ENCODE measurements around the gene SLIT3. TPM values are rescaled to one million over a fixed set of nuclear protein-coding genes. Genes with fewer than 3 reads are reported as not detected.

The SLIT3 gene
- total RNA-seq, 1 experiment from 2014 or later = 0.92 TPM

DNA sequence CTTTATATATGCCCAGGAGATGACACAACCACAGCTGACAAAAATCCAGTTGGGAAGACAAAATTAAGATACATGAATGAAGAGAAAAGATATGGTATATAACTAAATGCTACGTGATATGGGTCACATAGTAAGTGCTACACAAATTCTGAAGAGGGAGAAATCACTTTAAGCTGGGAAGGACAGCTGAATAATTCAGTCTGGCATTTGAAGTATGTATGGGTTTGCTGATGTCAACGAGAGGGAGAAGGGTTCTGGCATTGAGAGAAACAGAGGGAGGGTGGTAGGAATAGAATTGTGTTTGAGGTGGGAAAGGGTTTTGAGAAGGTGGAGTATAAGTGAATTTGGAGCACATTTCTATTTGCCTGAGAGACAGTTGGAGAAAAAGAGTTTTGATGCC, 6.7 kb upstream of the SLIT3 start:
- Histone ChIP-seq H3K9ac (ENCODE audit: extremely low read depth, insufficient read length, low read length) (no peak overlapping the region), H4K8ac (replicated peaks; ENCODE audit: insufficient read length, low read depth, low read length) (no peak overlapping the region), H3K9me3 (ENCODE audit: control insufficient read depth, low read depth, low read length) (no peaks in the 10 kb centered on the region), H3K18ac (ENCODE audit: insufficient read length, low read depth, low read length) (no peak overlapping the region), H4K5ac (ENCODE audit: insufficient read length, low read depth, low read length) (no peak overlapping the region), H3K27me3 (ENCODE audit: insufficient read depth, low read length) (no peaks in the 10 kb centered on the region), H3K79me1 (ENCODE audit: insufficient read depth, low read depth, low read length, poor library complexity, severe bottlenecking) (no peaks in the 10 kb centered on the region), H3K14ac (ENCODE audit: insufficient read depth, low read length) (no peak overlapping the region), H3K4ac (ENCODE audit: low read depth, low read length) (no peak overlapping the region), H2BK5ac (ENCODE audit: insufficient read length, low read length) (no peak overlapping the region), H3T11ph (ENCODE audit: low read length) (no peak overlapping the region), H4K91ac (ENCODE audit: insufficient read length, low read depth, low read length) (no peak overlapping the region), H3K4me1 (ENCODE audit: insufficient read depth, low read length) (no peaks in the 10 kb centered on the region), H3K27ac (ENCODE audit: insufficient read length, low read depth, low read length) (no peak overlapping the region), H2BK15ac (ENCODE audit: low read depth, low read length) (no peak overlapping the region), H3K23ac (ENCODE audit: insufficient read length, low read depth, low read length) (no peak overlapping the region), H2AK5ac (ENCODE audit: insufficient read length, low read length) (no peak overlapping the region), H4K20me1 (ENCODE audit: control insufficient read depth, insufficient read depth, insufficient read length) (no peaks in the 10 kb centered on the region), H3K79me2 (ENCODE audit: insufficient read depth, low read length) (no peaks in the 10 kb centered on the region), H3K4me2 (ENCODE audit: insufficient read depth, insufficient read length, low read length) (no peak overlapping the region), H2BK120ac (ENCODE audit: low read depth, low read length, poor library complexity, severe bottlenecking) (no peak overlapping the region), H2AFZ (ENCODE audit: low read length) (no peak overlapping the region), H2BK20ac (ENCODE audit: low read depth, low read length, poor library complexity, severe bottlenecking) (no peak overlapping the region), H3K56ac (ENCODE audit: insufficient read length, low read depth, low read length) (no peak overlapping the region), H3K23me2 (ENCODE audit: insufficient read length, low read depth, low read length, poor library complexity, severe bottlenecking) (no peaks in the 10 kb centered on the region), H2BK12ac (ENCODE audit: insufficient read length, low read depth, low read length) (no peak overlapping the region)
- peaks cover 45% of the 10 kb centered on the region for H3K27me3 Mint-ChIP-seq (ENCODE audit: low read depth)
- TF ChIP-seq, protein P1, sequence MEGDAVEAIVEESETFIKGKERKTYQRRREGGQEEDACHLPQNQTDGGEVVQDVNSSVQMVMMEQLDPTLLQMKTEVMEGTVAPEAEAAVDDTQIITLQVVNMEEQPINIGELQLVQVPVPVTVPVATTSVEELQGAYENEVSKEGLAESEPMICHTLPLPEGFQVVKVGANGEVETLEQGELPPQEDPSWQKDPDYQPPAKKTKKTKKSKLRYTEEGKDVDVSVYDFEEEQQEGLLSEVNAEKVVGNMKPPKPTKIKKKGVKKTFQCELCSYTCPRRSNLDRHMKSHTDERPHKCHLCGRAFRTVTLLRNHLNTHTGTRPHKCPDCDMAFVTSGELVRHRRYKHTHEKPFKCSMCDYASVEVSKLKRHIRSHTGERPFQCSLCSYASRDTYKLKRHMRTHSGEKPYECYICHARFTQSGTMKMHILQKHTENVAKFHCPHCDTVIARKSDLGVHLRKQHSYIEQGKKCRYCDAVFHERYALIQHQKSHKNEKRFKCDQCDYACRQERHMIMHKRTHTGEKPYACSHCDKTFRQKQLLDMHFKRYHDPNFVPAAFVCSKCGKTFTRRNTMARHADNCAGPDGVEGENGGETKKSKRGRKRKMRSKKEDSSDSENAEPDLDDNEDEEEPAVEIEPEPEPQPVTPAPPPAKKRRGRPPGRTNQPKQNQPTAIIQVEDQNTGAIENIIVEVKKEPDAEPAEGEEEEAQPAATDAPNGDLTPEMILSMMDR (conservative IDR thresholded peaks at IDR 0.05) = no peak
- no peak overlapping the region for H3K4me3 Mint-ChIP-seq
- H3K36me3 Mint-ChIP-seq (ENCODE audit: insufficient read depth in 1 of 3, low read depth in 3 of 3) = no peaks in the 10 kb centered on the region
- H3K27ac Mint-ChIP-seq = no peak overlapping the region
- peaks cover 2 to 5% of the 10 kb centered on the region in 2 experiments; a peak in 3 of 4 replicates for H3K4me1 Mint-ChIP-seq
- DNase-seq = no peak
- no peaks in the 10 kb centered on the region for H3K9me3 Mint-ChIP-seq
- no CpG with 5 or more reads among the region's 2 CpGs for WGBS (ENCODE audit: extremely low coverage, insufficient read length, low lambda C conversion rate)
